Immature natural killer cell (primary cell): ENCODE measurements around the gene KDM4C. TPM values are rescaled to one million over a fixed set of nuclear protein-coding genes. Genes with fewer than 3 reads are reported as not detected.

Source experiments
- DNase-seq, 3 donors: peaks; one replicate each; pipeline ENCODE4 v3.0.0; 2022; ENCODE audit warnings: mixed read lengths in 1 of 3
- H3K27ac Mint-ChIP-seq, 6 donors: one replicate each; pipeline ENCODE4 v1.8.0; 2020; ENCODE audit warnings: mixed read lengths in 6 of 6, mild to moderate bottlenecking in 5 of 6, inconsistent platforms in 4 of 6, moderate library complexity in 3 of 6
- H3K27me3 Mint-ChIP-seq, 3 donors: one replicate each; pipeline ENCODE4 v1.8.0; 2020 to 2021; ENCODE audit warnings: low read depth in 3 of 3, mild to moderate bottlenecking in 3 of 3, mixed read lengths in 3 of 3, moderate library complexity in 3 of 3, inconsistent platforms in 1 of 3
- H3K36me3 Mint-ChIP-seq, 3 donors: one replicate each; pipeline ENCODE4 v1.8.0; 2020; ENCODE audit warnings: mixed read lengths in 3 of 3, inconsistent platforms in 2 of 3, mild to moderate bottlenecking in 2 of 3
- H3K4me1 Mint-ChIP-seq, 2 donors: one replicate each; pipeline ENCODE4 v1.8.0; 2020; ENCODE audit warnings: inconsistent platforms in 2 of 2, mild to moderate bottlenecking in 2 of 2, mixed read lengths in 2 of 2, moderate library complexity in 1 of 2
- H3K4me3 Mint-ChIP-seq, 5 donors: one replicate each; pipeline ENCODE4 v1.8.0; 2020; ENCODE audit warnings: mild to moderate bottlenecking in 5 of 5, mixed read lengths in 5 of 5, inconsistent platforms in 3 of 5, moderate library complexity in 3 of 5
- H3K9me3 Mint-ChIP-seq, 6 donors: one replicate each; pipeline ENCODE4 v1.8.0; 2020; ENCODE audit warnings: mild to moderate bottlenecking in 6 of 6, mixed read lengths in 6 of 6, inconsistent platforms in 4 of 6, moderate library complexity in 3 of 6
- polyA plus RNA-seq, 3 donors: library from polyadenylated mRNA; unstranded; fragments of 300-500 nt; fragmentation: Illumina TruSeq; gene quantifications; one replicate each; pipeline ENCODE4 v1.2.3, GENCODE V29; 2021

The KDM4C gene
- polyA plus RNA-seq, 3 donors from 2014 or later = 18.2 to 45.6 (median 29.9) TPM

- Mint-ChIP-seq H3K27ac (peak overlapping the region in 5 of 6 donors; percentile 45 to 85 (median 71)), H3K4me3 (no peak overlapping the region), H3K4me1 (peaks cover 34 to 40% of the 10 kb centered on the region in 2 donors), H3K36me3 (peaks cover 4 to 18% (median 11%) of the 10 kb centered on the region in 3 donors), H3K9me3 (no peaks in the 10 kb centered on the region), H3K27me3 (peaks cover 2 to 14% (median 8%) of the 10 kb centered on the region in 3 donors)
- no peak for DNase-seq
Observed at GRCh38 chr9:7119612-7120011, 361.8 kb downstream of the KDM4C start.

DNA sequence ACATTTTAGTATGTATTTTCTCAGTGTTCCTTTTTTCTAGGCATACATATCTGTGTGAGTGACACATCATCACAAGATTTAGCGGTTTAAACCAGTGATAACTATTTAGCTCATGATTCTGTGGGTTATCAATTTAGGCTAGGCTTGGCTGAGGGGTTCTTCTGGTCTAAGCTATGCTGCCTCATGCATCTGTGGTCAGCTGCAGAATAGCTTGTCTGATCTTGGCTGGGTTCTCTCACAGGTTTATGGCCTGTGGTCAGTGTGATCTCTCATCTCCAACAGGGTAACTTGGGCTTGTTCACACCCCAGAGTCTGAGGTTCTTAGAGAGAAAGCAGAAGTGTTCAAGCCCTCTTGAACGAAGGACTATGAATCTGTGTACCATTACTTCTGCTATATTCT is 363.3 kb downstream of the KDM4C start:
- DNase-seq = peak; percentile 75 to 81 (median 78)
- Mint-ChIP-seq H3K4me1 (peaks cover 36 to 45% of the 10 kb centered on the region in 2 donors), H3K9me3 (no peaks in the 10 kb centered on the region), H3K4me3 (peak overlapping the region; percentile 38 to 79 (median 75)), H3K27ac (peak overlapping the region; percentile 83 to 95 (median 92)), H3K36me3 (peaks cover 1 to 18% (median 7%) of the 10 kb centered on the region in 3 donors), H3K27me3 (peaks cover 2 to 14% (median 8%) of the 10 kb centered on the region in 3 donors)

- H3K4me1 Mint-ChIP-seq = peaks cover 36 to 45% of the 10 kb centered on the region in 2 donors
- peak overlapping the region; percentile 83 to 95 (median 92) for H3K27ac Mint-ChIP-seq
- H3K36me3 Mint-ChIP-seq = peaks cover 0 to 16% (median 9%) of the 10 kb centered on the region in 3 donors
- H3K4me3 Mint-ChIP-seq = peak overlapping the region; percentile 38 to 77 (median 74)
- peak; percentile 15 to 30 (median 16) for DNase-seq
- no peaks in the 10 kb centered on the region for H3K9me3 Mint-ChIP-seq
- peaks cover 2 to 13% (median 8%) of the 10 kb centered on the region in 3 donors for H3K27me3 Mint-ChIP-seq
Observed at GRCh38 chr9:7121664-7122063, 363.9 kb downstream of the KDM4C start.

DNA sequence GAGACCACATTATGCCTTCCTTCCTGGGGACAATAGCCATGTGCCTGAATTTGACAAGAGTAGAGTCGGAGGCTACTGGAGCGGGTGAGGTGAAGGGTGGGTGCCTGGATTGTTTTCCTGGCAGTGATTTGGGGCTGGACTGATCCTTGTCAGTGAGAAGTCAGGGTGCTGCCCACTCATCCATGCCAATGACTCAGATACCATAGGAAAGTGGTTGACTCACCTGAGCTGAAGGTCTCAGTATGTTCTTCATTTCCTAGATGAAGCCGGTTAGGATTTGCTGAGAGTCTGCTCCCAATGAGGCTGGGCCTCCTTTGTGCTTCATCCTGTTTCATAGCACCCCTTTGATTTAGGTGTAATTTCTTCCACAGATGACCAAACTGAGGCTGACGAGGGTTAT is 366.0 kb downstream of the KDM4C start:
- no peak overlapping the region for H3K27ac Mint-ChIP-seq
- peaks cover 9 to 25% (median 12%) of the 10 kb centered on the region in 3 donors for H3K36me3 Mint-ChIP-seq
- H3K4me3 Mint-ChIP-seq = no peak overlapping the region
- no peaks in the 10 kb centered on the region for H3K9me3 Mint-ChIP-seq
- peaks cover 2 to 13% (median 8%) of the 10 kb centered on the region in 3 donors for H3K27me3 Mint-ChIP-seq
- DNase-seq = no peak
- peaks cover 35 to 45% of the 10 kb centered on the region in 2 donors for H3K4me1 Mint-ChIP-seq

DNA sequence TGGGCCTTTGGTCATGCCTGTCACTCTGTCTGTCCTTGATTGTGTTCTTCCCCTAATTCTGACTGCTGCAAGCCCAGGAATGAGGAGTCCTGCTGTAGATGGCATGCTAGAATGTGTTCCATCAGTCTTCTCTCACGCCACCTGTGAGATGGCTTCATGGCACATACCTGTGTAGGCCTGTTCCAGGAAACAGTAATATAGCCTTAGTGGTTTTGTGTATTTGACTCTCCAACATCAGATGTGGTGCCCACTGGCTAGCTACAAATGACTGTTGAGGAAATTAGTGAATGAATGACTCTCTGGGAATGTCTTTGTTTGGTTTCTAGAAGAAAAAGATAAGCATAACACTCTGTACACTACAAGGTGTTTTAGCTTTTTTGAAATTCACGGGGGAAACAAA is 367.5 kb downstream of the KDM4C start:
- peaks cover 19 to 39% (median 20%) of the 10 kb centered on the region in 3 donors for H3K36me3 Mint-ChIP-seq
- no peak for DNase-seq
- peaks cover 2 to 13% (median 8%) of the 10 kb centered on the region in 3 donors for H3K27me3 Mint-ChIP-seq
- peaks cover 28 to 38% of the 10 kb centered on the region in 2 donors for H3K4me1 Mint-ChIP-seq
- H3K27ac Mint-ChIP-seq = peak overlapping the region in 2 of 6 donors; percentile 24 to 71
- H3K4me3 Mint-ChIP-seq = no peak overlapping the region
- no peaks in the 10 kb centered on the region for H3K9me3 Mint-ChIP-seq

GRCh38 chr9:7129391-7129790 is 371.6 kb downstream of the KDM4C start:
- H3K36me3 Mint-ChIP-seq = peaks cover 13 to 46% (median 23%) of the 10 kb centered on the region in 3 donors
- peak overlapping the region in 2 of 6 donors; percentile 14 to 32 for H3K27ac Mint-ChIP-seq
- no peak for DNase-seq

DNA sequence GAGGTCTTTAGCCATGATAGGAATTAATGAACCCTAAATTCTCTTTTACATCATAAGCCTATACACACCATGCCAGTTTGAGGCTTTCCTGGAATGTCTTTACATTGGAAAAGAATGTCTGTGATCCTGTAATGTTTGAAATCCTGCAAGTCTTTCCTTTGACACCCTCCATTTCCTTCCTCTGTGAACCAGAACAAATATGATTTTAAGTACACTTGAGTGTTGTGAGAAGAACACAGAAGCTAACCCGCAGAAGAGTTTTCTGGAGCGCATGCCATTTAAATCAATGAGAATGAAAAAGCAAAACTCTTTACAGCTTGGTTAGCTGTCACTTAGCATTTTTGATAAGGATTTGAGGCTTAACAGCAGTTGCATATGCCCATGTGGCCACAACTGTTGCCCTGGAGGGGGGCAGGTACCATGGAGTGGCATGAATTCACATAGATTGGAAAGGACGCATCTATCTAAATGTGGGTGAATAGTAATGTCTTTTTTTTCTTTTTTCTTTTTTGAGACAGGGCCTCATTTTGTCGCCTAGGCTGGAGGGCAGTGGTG is 372.6 kb downstream of the KDM4C start:
- Mint-ChIP-seq H3K36me3 (peaks cover 20 to 49% (median 28%) of the 10 kb centered on the region in 3 donors), H3K9me3 (no peaks in the 10 kb centered on the region), H3K4me1 (peaks cover 0 to 1% of the 10 kb centered on the region in 2 donors), H3K4me3 (no peak overlapping the region), H3K27me3 (peaks cover 0 to 2% (median 0%) of the 10 kb centered on the region in 3 donors), H3K27ac (peak overlapping the region in 1 of 6 donors; percentile 32)
- DNase-seq = no peak

More at GRCh38 chr9:7129391-7129790, 371.6 kb downstream of the KDM4C start:
- Mint-ChIP-seq H3K27me3 (peaks cover 0 to 2% (median 0%) of the 10 kb centered on the region in 3 donors), H3K9me3 (no peaks in the 10 kb centered on the region), H3K4me1 (peaks cover 2 to 5% of the 10 kb centered on the region in 2 donors), H3K4me3 (no peak overlapping the region)

- peaks cover 24 to 68% (median 38%) of the 10 kb centered on the region in 3 donors for H3K36me3 Mint-ChIP-seq
- no peaks in the 10 kb centered on the region for H3K9me3 Mint-ChIP-seq
- H3K4me3 Mint-ChIP-seq = no peak overlapping the region
- no peak for DNase-seq
- no peak overlapping the region for H3K27ac Mint-ChIP-seq
- no peaks in the 10 kb centered on the region for H3K4me1 Mint-ChIP-seq
- peaks cover 0 to 2% (median 0%) of the 10 kb centered on the region in 3 donors for H3K27me3 Mint-ChIP-seq
Observed at GRCh38 chr9:7132605-7133004, 374.8 kb downstream of the KDM4C start.

DNA sequence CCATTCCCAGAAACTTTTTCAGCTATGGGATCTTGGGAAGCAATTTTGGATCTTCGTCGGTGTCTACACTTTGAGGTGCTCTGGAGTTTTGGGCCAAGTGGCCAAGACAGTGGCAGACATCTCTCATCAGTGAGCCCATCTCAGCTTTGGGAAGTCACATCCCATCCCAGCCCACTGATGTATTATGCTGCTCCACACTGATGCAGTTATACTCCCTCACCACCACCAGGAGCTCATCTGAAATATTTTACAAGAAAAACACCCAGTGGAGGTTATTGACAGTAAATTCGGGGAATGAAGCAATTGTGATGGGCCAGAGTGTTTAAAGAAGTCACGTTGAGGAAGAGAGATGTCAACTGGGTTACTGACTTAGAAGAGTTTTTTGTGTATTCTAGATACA is 378.0 kb downstream of the KDM4C start:
- peak overlapping the region in 1 of 6 donors; percentile 41 for H3K27ac Mint-ChIP-seq
- H3K4me3 Mint-ChIP-seq = no peak overlapping the region
- peaks cover 18 to 45% (median 19%) of the 10 kb centered on the region in 3 donors for H3K36me3 Mint-ChIP-seq
- DNase-seq = no peak
- H3K4me1 Mint-ChIP-seq = peaks cover 0 to 5% of the 10 kb centered on the region in 2 donors
- H3K9me3 Mint-ChIP-seq = no peaks in the 10 kb centered on the region
- peaks cover 0 to 2% (median 0%) of the 10 kb centered on the region in 3 donors for H3K27me3 Mint-ChIP-seq

DNA sequence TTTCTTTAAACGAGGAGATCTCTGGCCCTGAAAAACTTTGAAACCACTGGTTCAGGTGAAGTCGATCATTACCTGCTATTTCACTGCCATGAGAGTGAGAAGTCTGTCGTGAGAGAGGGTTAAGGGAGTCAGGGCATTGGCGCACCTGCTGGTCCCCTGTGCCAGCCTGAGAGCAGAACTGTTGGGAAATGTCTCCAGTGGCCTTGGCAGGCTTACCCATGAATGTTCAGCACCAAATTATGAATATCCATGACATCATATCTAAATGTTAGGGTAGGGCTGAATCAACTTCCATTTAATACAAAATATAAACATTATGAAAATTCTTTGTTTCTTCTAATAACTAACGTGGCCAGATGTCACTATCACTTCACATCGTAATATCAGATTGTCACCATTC is 379.3 kb downstream of the KDM4C start:
- Mint-ChIP-seq H3K9me3 (no peaks in the 10 kb centered on the region), H3K36me3 (peaks cover 15 to 43% (median 21%) of the 10 kb centered on the region in 3 donors), H3K27ac (no peak overlapping the region), H3K4me1 (peaks cover 0 to 5% of the 10 kb centered on the region in 2 donors), H3K27me3 (no peaks in the 10 kb centered on the region), H3K4me3 (no peak overlapping the region)
- DNase-seq = no peak

DNA sequence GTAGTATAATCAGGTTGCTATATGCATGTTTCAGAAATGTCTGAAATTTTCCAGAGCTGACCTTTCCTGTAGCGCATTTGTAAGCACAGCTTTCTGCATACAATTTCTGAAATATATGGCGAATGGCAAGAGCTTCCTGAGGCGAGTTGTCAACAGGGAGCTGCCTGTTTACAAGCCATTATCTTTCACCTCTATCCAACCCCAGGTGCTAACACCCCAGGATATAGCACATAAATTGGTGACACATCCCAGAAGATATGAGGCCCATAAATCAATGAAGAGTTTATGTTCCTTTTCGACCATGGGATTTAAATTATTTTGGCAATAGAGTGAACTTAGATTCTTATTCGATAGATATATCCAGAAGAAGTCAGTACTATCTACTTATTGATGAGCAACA is 379.8 kb downstream of the KDM4C start:
- Mint-ChIP-seq H3K4me1 (peaks cover 0 to 5% of the 10 kb centered on the region in 2 donors), H3K27ac (no peak overlapping the region), H3K4me3 (no peak overlapping the region), H3K36me3 (peaks cover 15 to 44% (median 25%) of the 10 kb centered on the region in 3 donors), H3K27me3 (no peaks in the 10 kb centered on the region), H3K9me3 (no peaks in the 10 kb centered on the region)
- no peak for DNase-seq

GRCh38 chr9:7139886-7140285 is 382.1 kb downstream of the KDM4C start:
- H3K36me3 Mint-ChIP-seq = peaks cover 14 to 48% (median 23%) of the 10 kb centered on the region in 3 donors
- no peak for DNase-seq
- H3K4me1 Mint-ChIP-seq = peaks cover 0 to 5% of the 10 kb centered on the region in 2 donors
- no peak overlapping the region for H3K4me3 Mint-ChIP-seq
- H3K9me3 Mint-ChIP-seq = no peaks in the 10 kb centered on the region
- H3K27me3 Mint-ChIP-seq = peaks cover 0 to 6% (median 0%) of the 10 kb centered on the region in 3 donors
- no peak overlapping the region for H3K27ac Mint-ChIP-seq

- Mint-ChIP-seq H3K4me1 (peaks cover 0 to 5% of the 10 kb centered on the region in 2 donors), H3K27ac (no peak overlapping the region), H3K27me3 (peaks cover 0 to 6% (median 0%) of the 10 kb centered on the region in 3 donors), H3K4me3 (no peak overlapping the region), H3K36me3 (peaks cover 11 to 44% (median 21%) of the 10 kb centered on the region in 3 donors), H3K9me3 (peaks cover 0 to 1% (median 0%) of the 10 kb centered on the region in 6 donors)
- DNase-seq = no peak
Observed at GRCh38 chr9:7140401-7140800, 382.6 kb downstream of the KDM4C start.

GRCh38 chr9:7143645-7144200 is 385.9 kb downstream of the KDM4C start:
- Mint-ChIP-seq H3K9me3 (peaks cover 0 to 2% (median 0%) of the 10 kb centered on the region in 6 donors), H3K4me1 (peaks cover 5 to 13% of the 10 kb centered on the region in 2 donors), H3K4me3 (no peak overlapping the region), H3K27ac (no peak overlapping the region), H3K36me3 (peaks cover 16 to 39% (median 21%) of the 10 kb centered on the region in 3 donors), H3K27me3 (peaks cover 0 to 6% (median 0%) of the 10 kb centered on the region in 3 donors)
- no peak for DNase-seq
